Right lobe of liver (tissue), 4 donors: Measurements from ENCODE around the gene CCDC200.

Experiments
- POLR2A ChIP-seq: fragments of 450-650 bp; IDR thresholded peaks from one replicate; pipeline ENCODE4 v1.6.1; 2017; ENCODE audit warnings: antibody characterized with exemption, mild to moderate bottlenecking
- TF ChIP-seq, protein P1 (sequence below), 4 donors: fragments of 200-600 bp in 3 of 4; fragments of 450-650 bp in 1 of 4; IDR thresholded peaks; one replicate each; pipeline versions ENCODE4 v1.5.1 to v1.8.0; 2016 to 2022; ENCODE audit warnings: antibody characterized with exemption in 4 of 4, mild to moderate bottlenecking in 2 of 4
- donor health status: DM: no; HTN: no; CAD: no.
- donor health status: DM: no; HTN: no; CAD: no.
- donor health status: DM: no; HTN: yes; CAD: no.

DNA sequence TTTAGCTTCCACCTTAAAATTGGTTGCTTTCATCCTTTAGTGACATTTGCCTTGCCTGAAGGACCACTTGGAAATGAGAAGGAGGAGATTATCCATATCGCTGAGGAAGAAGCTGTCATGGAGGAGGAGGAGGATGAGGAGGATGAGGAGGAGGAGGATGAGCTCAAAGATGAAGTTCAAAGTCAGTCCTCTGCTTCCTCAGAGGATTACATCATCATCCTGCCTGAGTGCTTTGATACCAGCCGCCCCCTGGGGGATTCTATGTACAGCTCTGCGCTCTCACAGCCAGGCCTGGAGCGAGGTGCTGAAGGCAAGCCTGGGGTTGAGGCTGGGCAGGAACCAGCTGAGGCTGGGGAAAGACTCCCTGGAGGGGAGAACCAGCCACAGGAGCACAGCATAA, 28.3 kb downstream of the CCDC200 start:
- TF ChIP-seq, protein P1, sequence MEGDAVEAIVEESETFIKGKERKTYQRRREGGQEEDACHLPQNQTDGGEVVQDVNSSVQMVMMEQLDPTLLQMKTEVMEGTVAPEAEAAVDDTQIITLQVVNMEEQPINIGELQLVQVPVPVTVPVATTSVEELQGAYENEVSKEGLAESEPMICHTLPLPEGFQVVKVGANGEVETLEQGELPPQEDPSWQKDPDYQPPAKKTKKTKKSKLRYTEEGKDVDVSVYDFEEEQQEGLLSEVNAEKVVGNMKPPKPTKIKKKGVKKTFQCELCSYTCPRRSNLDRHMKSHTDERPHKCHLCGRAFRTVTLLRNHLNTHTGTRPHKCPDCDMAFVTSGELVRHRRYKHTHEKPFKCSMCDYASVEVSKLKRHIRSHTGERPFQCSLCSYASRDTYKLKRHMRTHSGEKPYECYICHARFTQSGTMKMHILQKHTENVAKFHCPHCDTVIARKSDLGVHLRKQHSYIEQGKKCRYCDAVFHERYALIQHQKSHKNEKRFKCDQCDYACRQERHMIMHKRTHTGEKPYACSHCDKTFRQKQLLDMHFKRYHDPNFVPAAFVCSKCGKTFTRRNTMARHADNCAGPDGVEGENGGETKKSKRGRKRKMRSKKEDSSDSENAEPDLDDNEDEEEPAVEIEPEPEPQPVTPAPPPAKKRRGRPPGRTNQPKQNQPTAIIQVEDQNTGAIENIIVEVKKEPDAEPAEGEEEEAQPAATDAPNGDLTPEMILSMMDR (IDR thresholded peaks at IDR 0.05), result no peak
- TF ChIP-seq POLR2A, result no peak
